Loucy (cell line): ENCODE data around the gene PTPRN2.

Experiments
- EZH2phosphoT487 ChIP-seq: fragments of 200-600 bp; IDR thresholded peaks from 2 replicates; pipeline ENCODE4 v1.6.1; 2018; ENCODE audit warnings: antibody characterized with exemption, mild to moderate bottlenecking, moderate library complexity, borderline replicate concordance
- TF ChIP-seq, protein P1 (sequence below): fragments of 200-600 bp; sonication (generic); conservative IDR thresholded peaks from 2 replicates; pipeline ENCODE4 v1.5.1; 2014; ENCODE audit warnings: mild to moderate bottlenecking, antibody characterized with exemption, low read length

- TF ChIP-seq, protein P1, sequence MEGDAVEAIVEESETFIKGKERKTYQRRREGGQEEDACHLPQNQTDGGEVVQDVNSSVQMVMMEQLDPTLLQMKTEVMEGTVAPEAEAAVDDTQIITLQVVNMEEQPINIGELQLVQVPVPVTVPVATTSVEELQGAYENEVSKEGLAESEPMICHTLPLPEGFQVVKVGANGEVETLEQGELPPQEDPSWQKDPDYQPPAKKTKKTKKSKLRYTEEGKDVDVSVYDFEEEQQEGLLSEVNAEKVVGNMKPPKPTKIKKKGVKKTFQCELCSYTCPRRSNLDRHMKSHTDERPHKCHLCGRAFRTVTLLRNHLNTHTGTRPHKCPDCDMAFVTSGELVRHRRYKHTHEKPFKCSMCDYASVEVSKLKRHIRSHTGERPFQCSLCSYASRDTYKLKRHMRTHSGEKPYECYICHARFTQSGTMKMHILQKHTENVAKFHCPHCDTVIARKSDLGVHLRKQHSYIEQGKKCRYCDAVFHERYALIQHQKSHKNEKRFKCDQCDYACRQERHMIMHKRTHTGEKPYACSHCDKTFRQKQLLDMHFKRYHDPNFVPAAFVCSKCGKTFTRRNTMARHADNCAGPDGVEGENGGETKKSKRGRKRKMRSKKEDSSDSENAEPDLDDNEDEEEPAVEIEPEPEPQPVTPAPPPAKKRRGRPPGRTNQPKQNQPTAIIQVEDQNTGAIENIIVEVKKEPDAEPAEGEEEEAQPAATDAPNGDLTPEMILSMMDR = no peak
- no peak for TF ChIP-seq EZH2phosphoT487
Measured at GRCh38 chr7:158383665-158384064, 204.0 kb downstream of the PTPRN2 start.
